Glutamatergic neuron (in vitro differentiated cells): ENCODE results near the gene ARID4B. TPM values are rescaled to one million over a fixed set of nuclear protein-coding genes. Genes with fewer than 3 reads are reported as not detected.
"Not testable (repeated sequence)": the region's sequence is repeated elsewhere in the genome, so short reads cannot be mapped to it uniquely, and the experiment has no call there.

ENCODE experiments used
- DNase-seq: peaks from one replicate; pipeline ENCODE4 v3.0.0; 2022
- H3K27ac Mint-ChIP-seq: one replicate; pipeline ENCODE4 v1.8.0; 2020; ENCODE audit warnings: mild to moderate bottlenecking, mixed read lengths, inconsistent platforms; ENCODE audit not compliant: unreplicated experiment
- H3K27me3 Mint-ChIP-seq: one replicate; pipeline ENCODE4 v1.8.0; 2020; ENCODE audit warnings: mild to moderate bottlenecking, moderate library complexity, mixed read lengths, inconsistent platforms; ENCODE audit not compliant: unreplicated experiment
- H3K36me3 Mint-ChIP-seq: one replicate; pipeline ENCODE4 v1.8.0; 2020; ENCODE audit warnings: mild to moderate bottlenecking, mixed read lengths, inconsistent platforms; ENCODE audit not compliant: unreplicated experiment
- H3K4me1 Mint-ChIP-seq: one replicate; pipeline ENCODE4 v1.8.0; 2020; ENCODE audit warnings: mild to moderate bottlenecking, low read depth, mixed read lengths, inconsistent platforms; ENCODE audit not compliant: unreplicated experiment
- H3K4me3 Mint-ChIP-seq: one replicate; pipeline ENCODE4 v1.8.0; 2020; ENCODE audit warnings: mild to moderate bottlenecking, mixed read lengths, inconsistent platforms; ENCODE audit not compliant: unreplicated experiment
- H3K9me3 Mint-ChIP-seq: one replicate; pipeline ENCODE4 v1.8.0; 2020; ENCODE audit warnings: mild to moderate bottlenecking, moderate library complexity, mixed read lengths, inconsistent platforms; ENCODE audit not compliant: unreplicated experiment
- total RNA-seq: library from RNA; stranded (reverse); fragmentation: NEBNext Ultra II Directional; extraction: Animal tissue kit (Norgen Biotek cat#: 25700); gene quantifications from one replicate; pipeline ENCODE4 v1.2.1, GENCODE V29; 2021; ENCODE audit not compliant: unreplicated experiment
- TF ChIP-seq, protein P1 (sequence below): fragments of 200-600 bp; sonication (generic); IDR thresholded peaks from one replicate; pipeline ENCODE4 v1.5.0; 2021; ENCODE audit not compliant: partially characterized antibody, unreplicated experiment

The ARID4B gene
- total RNA-seq, 1 donor from 2014 or later = 65.9 TPM

DNA sequence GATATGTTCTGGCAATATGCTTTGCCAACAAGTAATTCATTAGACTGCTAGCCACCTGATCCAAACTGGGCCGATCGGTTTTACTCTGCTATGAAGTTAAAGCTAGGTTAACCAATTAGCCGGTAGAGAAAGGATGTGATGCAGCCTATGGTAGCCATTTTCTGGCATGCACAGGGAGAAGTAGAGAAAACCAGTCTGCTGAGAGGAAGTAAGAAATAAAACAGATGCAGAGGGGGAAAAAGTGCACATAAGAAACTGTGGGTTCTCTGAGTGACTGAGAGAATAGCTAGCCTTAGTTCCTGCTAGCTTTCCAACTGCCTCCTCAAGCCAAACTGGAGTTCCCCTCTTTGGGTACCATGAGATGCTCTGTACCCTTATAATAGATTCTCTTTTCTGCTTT, 52.8 kb downstream of the ARID4B start:
- Mint-ChIP-seq H3K4me3 (no peak overlapping the region), H3K27me3 (peaks cover 2% of the 10 kb centered on the region), H3K4me1 (peaks cover 25% of the 10 kb centered on the region), H3K27ac (no peak overlapping the region), H3K9me3 (peaks cover 2% of the 10 kb centered on the region), H3K36me3 (no peaks in the 10 kb centered on the region)
- no peak for DNase-seq
- TF ChIP-seq, protein P1, sequence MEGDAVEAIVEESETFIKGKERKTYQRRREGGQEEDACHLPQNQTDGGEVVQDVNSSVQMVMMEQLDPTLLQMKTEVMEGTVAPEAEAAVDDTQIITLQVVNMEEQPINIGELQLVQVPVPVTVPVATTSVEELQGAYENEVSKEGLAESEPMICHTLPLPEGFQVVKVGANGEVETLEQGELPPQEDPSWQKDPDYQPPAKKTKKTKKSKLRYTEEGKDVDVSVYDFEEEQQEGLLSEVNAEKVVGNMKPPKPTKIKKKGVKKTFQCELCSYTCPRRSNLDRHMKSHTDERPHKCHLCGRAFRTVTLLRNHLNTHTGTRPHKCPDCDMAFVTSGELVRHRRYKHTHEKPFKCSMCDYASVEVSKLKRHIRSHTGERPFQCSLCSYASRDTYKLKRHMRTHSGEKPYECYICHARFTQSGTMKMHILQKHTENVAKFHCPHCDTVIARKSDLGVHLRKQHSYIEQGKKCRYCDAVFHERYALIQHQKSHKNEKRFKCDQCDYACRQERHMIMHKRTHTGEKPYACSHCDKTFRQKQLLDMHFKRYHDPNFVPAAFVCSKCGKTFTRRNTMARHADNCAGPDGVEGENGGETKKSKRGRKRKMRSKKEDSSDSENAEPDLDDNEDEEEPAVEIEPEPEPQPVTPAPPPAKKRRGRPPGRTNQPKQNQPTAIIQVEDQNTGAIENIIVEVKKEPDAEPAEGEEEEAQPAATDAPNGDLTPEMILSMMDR = no peak

DNA sequence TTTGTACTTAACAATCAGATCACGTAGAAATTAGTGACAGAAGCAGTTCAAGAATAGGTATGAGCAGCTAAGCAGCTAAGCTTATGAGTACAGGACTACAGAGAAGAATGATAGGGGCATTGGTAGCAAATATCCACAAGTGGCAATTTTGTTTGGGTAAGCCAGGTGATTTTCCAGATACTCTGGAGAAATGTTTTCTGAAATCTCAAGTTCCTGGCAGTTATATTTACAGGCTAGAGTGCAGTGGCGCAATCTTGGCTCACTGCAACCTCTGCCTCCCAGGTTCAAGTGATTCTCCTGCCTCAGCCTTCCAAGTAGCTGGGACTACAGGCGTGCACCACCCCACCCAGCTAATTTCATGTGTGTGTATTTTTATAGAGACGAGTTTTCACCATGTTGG, 55.1 kb downstream of the ARID4B start:
- H3K9me3 Mint-ChIP-seq = peaks cover 2% of the 10 kb centered on the region
- DNase-seq = no peak
- H3K27ac Mint-ChIP-seq = no peak overlapping the region
- no peaks in the 10 kb centered on the region for H3K36me3 Mint-ChIP-seq
- no peak overlapping the region for H3K4me3 Mint-ChIP-seq
- H3K4me1 Mint-ChIP-seq = peaks cover 11% of the 10 kb centered on the region
- TF ChIP-seq, protein P1 = no peak
- H3K27me3 Mint-ChIP-seq = peaks cover 2% of the 10 kb centered on the region

DNA sequence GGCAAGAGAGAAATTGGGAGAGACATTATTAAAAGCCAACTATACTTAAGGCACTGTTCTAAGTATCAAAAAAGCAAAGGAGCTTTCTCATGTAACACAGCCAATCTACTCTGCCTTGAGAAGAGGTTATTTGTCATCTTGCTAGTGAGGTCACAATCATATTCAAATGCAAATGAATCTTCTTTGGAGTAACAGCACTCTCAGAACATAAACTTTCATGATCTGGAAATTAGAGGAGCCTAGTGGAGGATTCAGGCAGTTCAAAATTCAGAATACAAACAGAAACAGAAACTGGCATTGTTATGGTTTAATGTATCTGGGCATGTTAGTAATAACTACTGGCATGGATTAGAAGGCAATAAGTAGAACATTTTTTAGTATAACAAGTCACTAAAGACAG, 57.4 kb downstream of the ARID4B start:
- no peak overlapping the region for H3K27ac Mint-ChIP-seq

GRCh38 chr1:235269990-235270389, 58.0 kb downstream of the ARID4B start:
- H3K27ac Mint-ChIP-seq, H3K4me3 Mint-ChIP-seq, H3K9me3 Mint-ChIP-seq, DNase-seq, H3K36me3 Mint-ChIP-seq, H3K4me1 Mint-ChIP-seq, H3K27me3 Mint-ChIP-seq: not testable (repeated sequence)

More for the DNA sequence above, 57.4 kb downstream of the ARID4B start:
- Mint-ChIP-seq H3K4me1 (peaks cover 14% of the 10 kb centered on the region), H3K27me3 (no peaks in the 10 kb centered on the region), H3K36me3 (no peaks in the 10 kb centered on the region), H3K4me3 (no peak overlapping the region), H3K9me3 (peaks cover 2% of the 10 kb centered on the region)
- TF ChIP-seq, protein P1 = no peak
- no peak for DNase-seq

DNA sequence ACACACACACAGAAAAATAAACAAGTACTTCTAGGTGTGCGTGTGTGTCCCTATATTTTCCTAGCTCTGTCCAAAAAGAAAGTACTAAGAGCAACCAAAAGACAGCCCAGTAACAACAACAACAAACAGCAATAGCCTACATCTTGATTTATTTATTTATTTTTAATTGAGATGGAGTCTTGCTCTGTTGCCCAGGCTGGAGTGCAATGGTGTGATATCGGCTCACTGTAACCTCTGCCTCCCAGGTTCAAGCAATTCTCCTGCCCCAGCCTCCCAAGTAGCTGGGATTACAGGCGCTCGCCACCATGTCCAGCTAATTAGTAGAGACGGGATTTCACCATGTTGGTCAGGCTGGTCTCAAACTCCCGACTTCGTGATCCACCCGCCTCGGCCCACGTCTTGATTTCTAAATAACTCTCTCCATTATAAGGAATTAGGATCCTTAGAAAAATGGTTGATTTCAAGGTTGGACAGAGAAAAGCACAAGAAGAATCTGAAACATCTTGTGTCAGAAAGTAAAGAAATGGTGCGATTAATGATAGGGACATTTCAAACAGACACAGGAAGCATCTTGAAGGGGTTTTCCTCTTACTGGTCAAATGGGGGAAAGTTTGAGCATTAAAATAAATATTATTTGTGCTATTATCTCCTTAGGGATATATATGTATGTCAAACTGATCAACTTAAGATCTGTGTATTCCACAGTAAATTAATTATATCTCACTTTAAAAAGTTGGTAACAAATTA, 59.4 kb downstream of the ARID4B start:
- no peak overlapping the region for H3K4me3 Mint-ChIP-seq
- H3K9me3 Mint-ChIP-seq = peaks cover 2% of the 10 kb centered on the region
- no peaks in the 10 kb centered on the region for H3K36me3 Mint-ChIP-seq
- no peak overlapping the region for H3K27ac Mint-ChIP-seq
- no peak for DNase-seq
- H3K27me3 Mint-ChIP-seq = no peaks in the 10 kb centered on the region
- peaks cover 10% of the 10 kb centered on the region for H3K4me1 Mint-ChIP-seq
- TF ChIP-seq, protein P1 = no peak
